Vagina (tissue), 2 donors: ENCODE data around the gene ADARB2. TPM values are rescaled to one million over a fixed set of nuclear protein-coding genes. Genes with fewer than 3 reads are reported as not detected.

ENCODE experiments used
- DNase-seq, 2 donors: peaks; one replicate each; pipeline ENCODE4 v3.0.0-alpha.2; 2017; ENCODE audit errors: extremely low spot score in 2 of 2
- H3K27ac ChIP-seq: fragments of 200-600 bp; sonication (generic); one replicate; pipeline ENCODE4 v1.5.1; 2019
- H3K27me3 ChIP-seq: fragments of 200-600 bp; sonication (generic); one replicate; pipeline ENCODE4 v1.5.1; 2019
- H3K36me3 ChIP-seq, 2 donors: fragments of 200-600 bp; sonication (generic); one replicate each; pipeline ENCODE4 v1.5.1; 2017 to 2019
- H3K4me1 ChIP-seq: fragments of 200-600 bp; sonication (generic); one replicate; pipeline ENCODE4 v1.5.1; 2019
- H3K4me3 ChIP-seq, 2 donors: fragments of 200-600 bp; sonication (generic); 1 replicate in 1 of 2; 2 replicates in 1 of 2; pipeline ENCODE4 v1.5.1; 2016 to 2019
- H3K9me3 ChIP-seq: fragments of 200-600 bp; sonication (generic); one replicate; pipeline ENCODE4 v1.5.1; 2019
- POLR2A ChIP-seq, 2 donors: fragments of 450-650 bp; IDR thresholded peaks; one replicate each; pipeline ENCODE4 v1.6.1; 2017; ENCODE audit warnings: antibody characterized with exemption in 2 of 2, mild to moderate bottlenecking in 2 of 2, moderate library complexity in 2 of 2
- POLR2AphosphoS5 ChIP-seq, 2 donors: sonication (generic); formaldehyde crosslinking; IDR thresholded peaks; one replicate each; pipeline ENCODE4 v1.9.0; 2017; ENCODE audit warnings: antibody characterized with exemption in 2 of 2, mild to moderate bottlenecking in 2 of 2, low read depth in 1 of 2; ENCODE audit not compliant: insufficient read depth in 1 of 2
- intact Hi-C: fragments of 100-400 bp; cut with DNase I; formaldehyde crosslinking; loops from one replicate; pipeline ENCODE4 v1.15.1; 2023
- total RNA-seq: library from RNA; depleted of rRNA; stranded (reverse); fragments of >200 nt; gene quantifications from one replicate; pipeline ENCODE4 v1.2.3, GENCODE V29; 2016
- TF ChIP-seq, protein P1 (sequence below), 3 experiments: fragments of 450-650 bp in 2 of 3; fragments of 200-600 bp in 1 of 3; sonication (generic) in 1 of 3; IDR thresholded peaks; one replicate each; pipeline ENCODE4 v1.5.1; 2017 to 2019; ENCODE audit warnings: antibody characterized with exemption in 3 of 3, mild to moderate bottlenecking in 2 of 3, moderate library complexity in 2 of 3

The ADARB2 gene
- total RNA-seq, 1 donor from 2014 or later = 3.4 TPM

DNA sequence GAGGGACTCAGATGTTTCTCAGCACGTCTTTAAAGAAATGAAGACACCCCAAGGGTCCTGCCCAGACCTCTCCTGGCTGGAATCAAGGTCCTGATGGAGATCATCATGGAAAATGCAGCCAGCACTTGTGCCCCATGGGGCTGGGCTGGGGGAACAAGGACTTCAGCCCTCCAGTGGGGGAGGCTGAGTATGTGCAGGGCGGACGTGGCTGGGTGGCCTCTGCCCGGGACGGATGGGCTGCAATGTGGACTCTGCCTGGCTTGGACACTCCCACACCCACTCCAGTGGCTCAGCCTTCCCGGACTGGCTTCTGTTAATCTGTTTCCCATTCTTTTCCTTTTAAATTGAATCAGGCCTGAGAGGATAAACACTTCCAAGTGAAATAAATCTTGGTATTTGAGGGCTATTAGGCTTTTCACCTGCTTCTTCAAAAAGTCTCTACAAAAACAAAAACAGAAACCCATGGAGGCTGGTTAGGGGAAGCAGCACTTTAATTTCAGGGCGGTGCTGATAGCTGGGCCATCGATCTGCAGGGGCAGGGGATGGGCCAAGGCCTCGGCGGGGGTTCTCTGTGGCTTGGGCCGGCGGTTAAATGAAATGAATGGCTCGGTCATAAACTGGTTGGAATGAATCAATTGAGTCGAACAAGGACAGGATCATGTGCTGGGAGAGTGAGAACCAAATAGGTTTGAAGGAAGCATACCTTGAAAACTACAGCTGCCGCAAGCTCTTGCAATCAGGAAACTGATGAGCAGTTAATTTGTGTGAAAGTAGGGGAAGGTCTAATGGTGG is 51.4 kb downstream of the ADARB2 start:
- DNase-seq = no peak
- no peaks in the 10 kb centered on the region for H3K4me1 ChIP-seq
- H3K36me3 ChIP-seq = no peaks in the 10 kb centered on the region
- H3K27ac ChIP-seq = no peak overlapping the region
- intact Hi-C loops = no loop called here
- H3K27me3 ChIP-seq = no peaks in the 10 kb centered on the region
- H3K4me3 ChIP-seq = no peak overlapping the region
- TF ChIP-seq POLR2AphosphoS5 (IDR thresholded peaks at IDR 0.05; ENCODE audit: insufficient read depth in 1 of 2, low read depth in 1 of 2) (no peak), POLR2A (IDR thresholded peaks at IDR 0.05) (no peak)
- TF ChIP-seq, protein P1, sequence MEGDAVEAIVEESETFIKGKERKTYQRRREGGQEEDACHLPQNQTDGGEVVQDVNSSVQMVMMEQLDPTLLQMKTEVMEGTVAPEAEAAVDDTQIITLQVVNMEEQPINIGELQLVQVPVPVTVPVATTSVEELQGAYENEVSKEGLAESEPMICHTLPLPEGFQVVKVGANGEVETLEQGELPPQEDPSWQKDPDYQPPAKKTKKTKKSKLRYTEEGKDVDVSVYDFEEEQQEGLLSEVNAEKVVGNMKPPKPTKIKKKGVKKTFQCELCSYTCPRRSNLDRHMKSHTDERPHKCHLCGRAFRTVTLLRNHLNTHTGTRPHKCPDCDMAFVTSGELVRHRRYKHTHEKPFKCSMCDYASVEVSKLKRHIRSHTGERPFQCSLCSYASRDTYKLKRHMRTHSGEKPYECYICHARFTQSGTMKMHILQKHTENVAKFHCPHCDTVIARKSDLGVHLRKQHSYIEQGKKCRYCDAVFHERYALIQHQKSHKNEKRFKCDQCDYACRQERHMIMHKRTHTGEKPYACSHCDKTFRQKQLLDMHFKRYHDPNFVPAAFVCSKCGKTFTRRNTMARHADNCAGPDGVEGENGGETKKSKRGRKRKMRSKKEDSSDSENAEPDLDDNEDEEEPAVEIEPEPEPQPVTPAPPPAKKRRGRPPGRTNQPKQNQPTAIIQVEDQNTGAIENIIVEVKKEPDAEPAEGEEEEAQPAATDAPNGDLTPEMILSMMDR (IDR thresholded peaks at IDR 0.05) = no peak
- H3K9me3 ChIP-seq = no peaks in the 10 kb centered on the region

DNA sequence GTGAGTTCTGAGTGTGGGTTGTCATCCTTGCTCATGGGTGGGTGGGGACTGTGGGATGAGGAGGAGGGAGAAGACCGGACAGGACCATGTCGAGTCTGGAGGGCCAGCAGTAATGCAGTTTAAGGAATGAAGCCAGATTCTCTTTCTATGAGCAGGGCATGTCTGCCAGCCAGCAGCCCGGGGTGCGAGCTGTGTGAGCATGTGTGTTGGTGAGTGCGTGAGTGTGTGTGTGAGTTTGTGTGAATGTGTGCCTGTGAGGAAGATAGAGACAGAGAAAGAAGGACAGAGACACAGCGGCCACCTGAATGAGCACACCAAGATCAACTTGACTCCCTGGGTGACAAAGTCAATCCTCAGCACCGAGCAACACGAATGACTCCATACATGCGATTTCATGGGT is 52.3 kb downstream of the ADARB2 start:
- no peaks in the 10 kb centered on the region for H3K27me3 ChIP-seq
- H3K36me3 ChIP-seq = no peaks in the 10 kb centered on the region
- intact Hi-C loops = no loop called here
- no peaks in the 10 kb centered on the region for H3K9me3 ChIP-seq
- no peak overlapping the region for H3K27ac ChIP-seq
- no peak for TF ChIP-seq POLR2A (IDR thresholded peaks at IDR 0.05)
- no peak for TF ChIP-seq POLR2AphosphoS5 (IDR thresholded peaks at IDR 0.05; ENCODE audit: insufficient read depth in 1 of 2, low read depth in 1 of 2)
- TF ChIP-seq, protein P1 (IDR thresholded peaks at IDR 0.05) = no peak
- DNase-seq = no peak
- H3K4me3 ChIP-seq = no peak overlapping the region
- H3K4me1 ChIP-seq = no peaks in the 10 kb centered on the region

DNA sequence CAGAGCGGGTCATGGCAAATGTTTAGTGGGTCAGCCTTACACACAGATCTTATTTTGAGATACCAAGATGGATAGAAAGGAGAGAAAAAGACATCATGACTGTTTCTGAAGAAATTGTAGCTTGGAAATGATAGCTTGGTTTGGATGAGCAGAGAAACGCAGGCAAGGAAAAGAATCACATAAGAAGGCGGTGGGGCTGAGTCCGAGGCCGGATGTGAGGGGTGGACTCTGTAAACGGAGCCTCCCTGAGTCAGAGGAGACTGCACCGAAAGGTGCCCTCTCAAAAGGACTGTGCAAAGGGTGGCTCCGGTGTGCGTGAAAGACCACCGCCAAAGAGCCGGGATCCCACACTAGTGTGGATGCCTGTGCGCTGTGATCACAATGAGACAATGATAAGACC is 53.7 kb downstream of the ADARB2 start:
- TF ChIP-seq POLR2A (IDR thresholded peaks at IDR 0.05) = no peak
- TF ChIP-seq, protein P1 (IDR thresholded peaks at IDR 0.05) = no peak
- TF ChIP-seq POLR2AphosphoS5 (IDR thresholded peaks at IDR 0.05; ENCODE audit: insufficient read depth in 1 of 2, low read depth in 1 of 2) = no peak
- H3K4me1 ChIP-seq = no peaks in the 10 kb centered on the region
- intact Hi-C loops = no loop called here
- no peak for DNase-seq
- no peak overlapping the region for H3K4me3 ChIP-seq
- no peaks in the 10 kb centered on the region for H3K27me3 ChIP-seq
- H3K9me3 ChIP-seq = no peaks in the 10 kb centered on the region
- H3K36me3 ChIP-seq = no peaks in the 10 kb centered on the region
- no peak overlapping the region for H3K27ac ChIP-seq

DNA sequence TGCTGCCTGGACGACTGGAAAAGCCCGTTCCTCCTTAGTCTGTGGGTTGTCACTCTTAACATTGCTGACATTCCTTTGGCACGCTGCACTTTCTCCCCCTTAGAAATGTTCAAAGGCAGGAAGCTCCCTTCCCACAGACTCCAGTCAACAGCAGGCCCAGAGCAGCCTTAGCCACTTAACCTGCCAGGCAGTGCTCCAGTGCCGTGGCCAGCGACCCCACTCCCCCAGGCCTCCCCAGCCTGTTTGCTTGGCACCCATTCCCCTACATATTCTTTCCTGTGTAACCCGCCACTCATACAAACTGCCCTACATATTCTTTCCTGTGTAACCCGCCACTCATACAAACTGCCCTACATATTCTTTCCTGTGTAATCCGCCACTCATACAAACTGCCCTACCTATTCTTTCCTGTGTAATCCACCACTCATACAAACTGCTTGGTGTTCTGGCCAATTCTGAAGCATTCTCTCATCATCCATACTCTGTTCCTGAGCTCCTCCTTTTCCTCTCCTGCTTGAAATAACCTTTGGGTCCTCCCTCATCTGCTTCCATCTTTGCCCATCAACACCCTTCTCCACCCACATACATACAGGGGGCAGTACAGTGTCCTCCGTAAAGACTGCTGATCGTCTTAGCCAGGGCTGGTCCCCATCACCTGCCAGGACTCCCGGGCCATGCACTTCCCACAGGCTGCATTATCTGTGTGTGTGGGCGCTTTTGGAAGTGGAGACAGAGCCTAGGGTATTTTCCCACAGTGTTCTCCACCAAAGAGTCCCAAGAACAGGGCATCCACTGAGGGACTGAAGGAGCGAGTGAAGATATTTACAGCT is 57.3 kb downstream of the ADARB2 start:
- H3K27ac ChIP-seq = no peak overlapping the region
- DNase-seq = no peak
- no peaks in the 10 kb centered on the region for H3K36me3 ChIP-seq
- intact Hi-C loops = no loop called here
- no peak for TF ChIP-seq POLR2AphosphoS5 (IDR thresholded peaks at IDR 0.05; ENCODE audit: insufficient read depth in 1 of 2, low read depth in 1 of 2)
- TF ChIP-seq, protein P1 (IDR thresholded peaks at IDR 0.05) = no peak
- TF ChIP-seq POLR2A (IDR thresholded peaks at IDR 0.05) = no peak
- H3K4me1 ChIP-seq = no peaks in the 10 kb centered on the region
- no peaks in the 10 kb centered on the region for H3K27me3 ChIP-seq
- no peak overlapping the region for H3K4me3 ChIP-seq
- H3K9me3 ChIP-seq = no peaks in the 10 kb centered on the region
